ENCODE measurements around the gene LRP5. TPM values are rescaled to one million over a fixed set of nuclear protein-coding genes. Genes with fewer than 3 reads are reported as not detected.

LRP5 gene
- polyA plus RNA-seq, 3 donors, result 30.4 to 55.7 (median 54.6) TPM

DNA sequence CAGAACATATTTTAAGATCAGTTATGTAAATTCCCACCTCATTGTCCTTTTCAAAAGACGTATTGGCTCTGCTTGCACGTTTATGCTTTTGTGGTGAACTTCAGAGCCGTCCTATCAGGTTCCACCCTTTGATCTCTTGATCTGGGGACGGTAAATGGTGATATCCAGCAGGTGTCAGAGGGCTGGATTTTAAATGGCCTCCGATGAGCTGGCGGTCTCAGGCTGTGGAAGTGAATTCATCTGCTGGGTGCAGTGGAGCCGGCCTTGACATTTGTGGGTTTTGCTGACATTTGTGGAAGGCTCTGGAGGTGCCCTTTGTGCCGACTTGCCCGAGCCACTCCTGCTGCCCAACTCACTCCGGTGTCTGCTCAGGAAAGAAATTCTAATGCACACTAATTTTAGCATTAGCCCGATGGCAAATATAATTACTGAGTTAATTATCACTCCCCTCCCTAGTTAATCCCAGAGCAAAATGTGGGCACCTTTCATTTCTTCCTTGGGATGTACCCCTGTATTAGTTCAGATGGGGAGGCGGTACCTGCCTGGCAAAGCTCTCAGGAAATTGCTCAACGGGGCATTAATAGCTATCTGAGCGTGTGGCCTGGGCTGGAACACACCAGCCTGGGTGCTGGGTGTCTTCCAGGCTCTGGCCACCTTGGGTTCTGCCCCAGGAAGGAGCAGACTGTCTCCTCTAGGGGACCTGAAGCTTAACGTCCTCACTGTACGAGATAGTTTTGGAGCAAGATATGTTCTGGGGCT lies 9.1 kb downstream of the LRP5 start:
- no peak for DNase-seq (ENCODE audit: extremely low read depth in 1 of 11, low read depth in 9 of 11, low spot score in 4 of 11)

DNA sequence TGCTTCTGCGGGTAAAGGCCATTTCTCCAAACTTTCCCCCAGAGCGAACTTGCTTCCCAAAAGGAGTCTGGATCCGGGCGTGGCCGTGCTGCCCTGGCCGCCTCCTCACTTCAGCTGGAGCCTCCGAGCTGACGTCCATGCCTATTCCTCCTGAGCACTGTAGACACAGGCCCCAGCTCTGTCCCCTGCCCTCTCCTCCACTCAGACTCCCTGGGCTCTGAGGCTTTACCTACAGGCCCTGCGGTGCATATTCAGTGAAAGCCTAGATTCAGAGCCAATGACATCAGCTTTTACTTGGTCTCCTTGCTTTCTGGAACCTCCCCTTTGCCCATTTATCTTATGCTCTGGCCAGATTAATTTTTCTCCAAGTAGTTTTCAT lies 9.7 kb downstream of the LRP5 start:
- DNase-seq (ENCODE audit: extremely low read depth in 1 of 11, low read depth in 9 of 11, low spot score in 4 of 11), result no peak

DNA sequence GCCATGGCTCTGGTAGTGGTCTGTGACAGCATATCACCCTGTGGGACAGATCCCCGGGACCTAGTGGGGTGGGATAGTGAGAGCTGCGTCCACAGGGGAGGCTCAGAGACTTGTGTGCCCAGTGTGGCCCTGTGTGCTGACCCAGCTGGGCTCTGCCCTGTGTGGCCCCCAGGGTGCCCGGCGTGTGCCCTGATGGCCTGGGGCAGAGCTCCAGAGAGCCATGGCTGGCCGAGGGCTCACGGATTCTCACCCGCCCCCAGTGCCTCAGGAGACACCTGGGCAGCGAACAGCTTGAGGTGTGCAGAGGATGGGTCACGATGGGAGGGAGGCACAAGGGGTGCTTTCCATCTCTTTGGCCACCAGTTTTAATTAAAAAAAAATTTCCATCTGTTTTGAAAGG lies 11.8 kb downstream of the LRP5 start:
- DNase-seq (ENCODE audit: extremely low read depth in 1 of 11, low read depth in 9 of 11, low spot score in 4 of 11), result no peak

DNA sequence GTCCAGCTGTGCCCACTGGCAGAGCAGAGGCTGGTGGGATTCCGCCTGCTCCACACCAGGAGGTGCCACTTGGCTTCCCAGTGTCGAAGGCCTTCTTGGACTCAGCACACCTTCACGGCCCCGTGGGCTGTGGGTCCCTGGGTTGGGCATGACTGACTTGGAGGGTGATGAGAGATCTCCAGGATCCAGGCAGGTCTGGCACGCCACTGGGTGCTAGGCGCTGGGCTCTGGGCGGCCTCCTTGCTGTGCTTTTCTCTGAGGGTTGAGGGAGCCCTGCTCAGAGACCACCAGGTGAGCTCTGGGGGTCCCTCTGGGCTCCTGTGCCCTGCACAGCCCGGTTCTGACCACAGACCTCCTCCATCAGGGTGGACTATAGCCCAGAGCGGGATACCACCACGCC lies 12.3 kb downstream of the LRP5 start:
- DNase-seq (ENCODE audit: extremely low read depth in 1 of 11, low read depth in 9 of 11, low spot score in 4 of 11), result no peak

DNA sequence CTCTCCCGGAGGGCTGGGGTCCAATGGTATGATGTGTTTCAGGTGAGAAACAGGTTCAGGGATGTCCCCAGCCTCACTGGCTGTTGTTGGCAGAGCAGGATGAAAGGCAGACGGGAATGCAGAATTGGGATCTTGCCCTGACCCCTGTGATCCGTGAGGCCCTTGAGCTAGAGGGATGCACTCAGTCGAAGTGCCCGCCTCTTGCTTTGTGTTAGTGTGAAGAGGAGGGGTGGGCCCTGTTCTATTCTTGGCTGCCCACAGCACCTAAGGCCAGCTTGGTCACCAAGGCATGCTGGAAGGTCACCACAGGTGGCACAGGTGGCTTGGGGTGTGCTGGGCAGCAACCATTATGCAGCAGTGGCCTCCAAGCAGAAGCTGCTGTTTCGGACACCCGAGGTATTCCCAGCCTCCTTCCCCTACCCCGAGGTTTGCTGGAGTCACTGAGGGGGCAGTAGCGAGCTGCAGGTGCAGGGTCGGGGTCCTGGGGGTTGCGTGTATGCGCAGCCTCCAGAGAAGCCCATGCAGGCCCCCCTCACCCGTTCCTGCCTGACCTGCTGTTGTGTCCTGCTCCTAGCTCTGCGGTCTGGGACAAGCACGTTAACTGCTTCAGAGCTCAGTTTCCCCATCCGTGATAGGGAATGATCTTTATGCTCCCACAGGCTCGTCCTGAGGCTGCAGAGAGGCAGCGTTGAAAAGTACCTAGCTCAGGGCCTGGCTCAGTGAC lies 13.0 kb downstream of the LRP5 start:
- DNase-seq (ENCODE audit: extremely low read depth in 1 of 11, low read depth in 9 of 11, low spot score in 4 of 11), result no peak

DNA sequence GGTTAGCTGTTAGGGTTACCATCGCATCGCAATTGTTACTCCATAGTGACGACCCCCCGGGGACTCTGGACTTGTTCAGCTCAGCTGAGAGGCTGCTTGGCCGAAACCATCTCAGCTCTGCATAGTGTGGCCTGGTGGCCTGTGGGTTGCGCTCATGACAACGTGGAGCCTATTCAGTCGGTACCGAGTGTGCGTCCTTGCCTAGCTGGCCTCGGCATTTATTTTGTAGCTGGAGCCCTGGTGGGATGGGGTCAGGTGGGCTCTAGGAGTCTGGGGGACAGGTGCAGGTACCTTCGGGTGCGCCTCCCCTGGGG lies 13.5 kb downstream of the LRP5 start:
- no peak for DNase-seq (ENCODE audit: extremely low read depth in 1 of 11, low read depth in 9 of 11, low spot score in 4 of 11)

DNA sequence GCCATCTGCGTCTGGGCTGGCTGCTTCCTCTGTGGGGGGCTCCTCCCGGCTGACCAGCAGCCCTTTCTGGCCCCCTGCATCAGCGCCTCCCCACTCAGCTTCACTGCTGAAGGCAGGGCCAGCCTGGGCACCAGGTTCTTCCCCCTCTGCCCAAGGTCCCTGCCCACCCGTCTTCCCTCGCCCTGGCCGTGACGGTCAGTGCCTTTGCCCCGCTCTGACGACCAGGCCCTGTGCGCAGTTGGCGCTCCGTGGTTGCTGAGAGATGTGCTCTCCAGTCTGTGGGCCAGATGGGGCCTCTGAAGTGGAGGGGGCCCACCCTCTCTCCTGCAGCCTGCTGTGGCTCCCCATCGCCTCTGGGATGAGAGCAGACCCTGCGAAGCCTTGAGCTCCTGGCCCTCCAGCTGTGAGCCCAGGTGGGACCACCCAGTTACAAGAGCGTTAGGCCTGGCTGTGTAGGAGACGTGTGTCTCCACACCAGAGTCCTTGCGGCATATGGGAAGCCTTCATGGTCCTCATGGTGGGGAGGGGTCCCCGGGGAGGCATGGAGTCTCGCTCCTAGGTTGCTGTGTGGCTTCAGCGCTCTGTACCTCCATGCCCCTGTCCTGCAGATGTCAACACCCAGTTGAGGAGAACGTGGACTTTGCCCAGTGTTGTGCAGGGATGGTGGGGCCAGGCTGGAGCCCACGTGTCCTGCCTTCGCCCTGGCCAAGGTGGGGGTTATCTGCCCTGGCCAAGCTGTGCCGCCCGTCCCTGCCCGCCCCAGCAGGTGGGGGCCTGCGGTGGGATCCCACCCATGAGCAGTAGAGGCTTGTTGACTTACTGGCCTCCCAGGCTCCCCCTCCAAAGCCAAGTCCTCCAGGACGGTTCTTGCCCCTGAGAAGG lies 14.2 kb downstream of the LRP5 start:
- DNase-seq (ENCODE audit: extremely low read depth in 1 of 11, low read depth in 9 of 11, low spot score in 4 of 11), result no peak

DNA sequence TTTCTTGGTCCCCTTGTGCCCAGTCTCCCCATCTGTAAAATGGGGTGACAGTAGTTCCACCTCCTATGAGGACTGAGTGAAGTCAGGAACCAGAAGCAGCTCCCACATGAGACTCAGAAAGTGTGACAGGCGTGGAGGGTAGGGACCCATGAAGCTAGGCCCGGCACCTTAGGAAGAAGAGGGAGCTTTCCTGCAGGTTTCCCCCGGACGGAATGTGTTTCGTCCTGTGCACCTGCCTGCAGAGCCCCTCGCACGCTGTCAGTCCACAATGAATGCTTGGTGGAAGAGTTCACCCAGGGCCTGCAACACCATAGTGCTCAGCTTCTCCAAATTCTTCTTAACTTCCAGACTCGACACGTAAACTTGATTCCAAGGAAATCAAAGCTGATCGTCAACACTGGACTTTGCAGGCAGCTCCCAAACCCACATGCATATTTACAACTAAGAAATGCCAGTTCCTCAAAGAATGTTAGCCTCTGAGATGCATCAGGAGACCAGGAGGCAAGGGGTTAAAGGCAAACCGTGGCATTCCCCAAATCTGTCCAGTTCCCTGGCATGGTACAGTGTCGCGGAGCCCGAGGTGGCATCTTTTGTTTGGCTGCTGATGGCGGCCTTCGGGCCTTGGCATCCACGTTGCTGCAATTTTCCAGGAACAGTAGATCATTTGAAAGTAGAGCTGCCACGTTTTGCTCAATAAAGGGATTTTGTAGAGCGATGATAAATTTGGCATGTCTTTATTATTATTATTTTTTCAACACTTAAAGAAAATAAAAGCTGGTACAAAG lies 15.4 kb downstream of the LRP5 start:
- DNase-seq (ENCODE audit: extremely low read depth in 1 of 11, low read depth in 9 of 11, low spot score in 4 of 11), result no peak

DNA sequence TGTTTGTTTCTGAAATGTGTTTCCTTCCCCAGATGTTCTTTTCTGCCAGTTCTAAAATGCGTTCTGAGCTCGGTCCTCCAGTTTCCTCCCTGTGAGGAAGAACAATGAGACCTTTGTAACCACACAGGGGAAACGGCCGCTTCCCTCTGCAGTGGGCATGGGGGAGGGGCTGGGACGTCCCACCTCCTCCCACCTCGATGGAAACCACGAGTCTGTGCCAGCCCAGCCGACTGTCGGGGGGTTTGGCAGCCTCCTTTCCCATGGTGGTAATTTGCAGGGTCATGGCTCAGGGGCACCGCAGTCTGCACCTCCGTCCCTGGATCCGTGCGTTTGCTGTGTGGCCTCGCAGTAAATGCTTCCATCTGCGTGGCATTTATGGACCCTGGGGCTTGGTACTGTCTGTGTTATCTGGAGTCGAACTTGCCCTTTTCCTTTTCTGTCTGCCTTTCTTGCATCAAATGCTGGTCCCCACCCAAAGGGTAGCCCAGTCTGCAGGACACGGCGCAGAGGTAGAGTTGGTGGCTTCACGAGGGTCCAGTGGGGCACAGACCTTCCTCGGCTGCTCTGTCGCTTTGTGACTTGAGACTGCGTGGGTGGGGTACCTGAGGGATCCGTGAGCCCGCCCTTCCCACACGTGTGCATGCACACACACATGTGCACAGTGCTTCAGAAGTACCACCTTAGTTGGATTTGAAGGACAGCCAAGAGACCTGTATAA lies 16.1 kb downstream of the LRP5 start:
- DNase-seq (ENCODE audit: extremely low read depth in 1 of 11, low read depth in 9 of 11, low spot score in 4 of 11), result peak in 1 of 11 donors; percentile 74

DNA sequence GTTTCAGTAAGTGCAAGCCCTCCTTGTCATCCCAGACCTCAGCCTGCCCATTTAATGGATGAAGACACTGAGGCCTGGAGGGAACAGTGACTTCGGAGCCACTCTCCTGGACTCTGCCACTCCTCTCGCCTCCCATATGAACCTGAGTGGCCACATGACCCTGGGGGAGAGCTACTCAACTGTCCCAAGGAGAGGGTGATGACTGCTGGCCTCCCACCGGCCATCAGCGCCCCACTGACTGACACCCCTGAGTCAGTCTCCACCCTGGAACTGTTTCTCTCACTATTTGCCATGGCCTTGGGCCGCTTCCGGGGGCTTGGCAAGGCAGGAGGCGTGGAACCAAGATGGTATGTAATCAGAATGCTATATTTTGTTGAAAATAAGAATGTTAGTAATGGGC lies 17.1 kb downstream of the LRP5 start:
- DNase-seq (ENCODE audit: extremely low read depth in 1 of 11, low read depth in 9 of 11, low spot score in 4 of 11), result no peak

DNA sequence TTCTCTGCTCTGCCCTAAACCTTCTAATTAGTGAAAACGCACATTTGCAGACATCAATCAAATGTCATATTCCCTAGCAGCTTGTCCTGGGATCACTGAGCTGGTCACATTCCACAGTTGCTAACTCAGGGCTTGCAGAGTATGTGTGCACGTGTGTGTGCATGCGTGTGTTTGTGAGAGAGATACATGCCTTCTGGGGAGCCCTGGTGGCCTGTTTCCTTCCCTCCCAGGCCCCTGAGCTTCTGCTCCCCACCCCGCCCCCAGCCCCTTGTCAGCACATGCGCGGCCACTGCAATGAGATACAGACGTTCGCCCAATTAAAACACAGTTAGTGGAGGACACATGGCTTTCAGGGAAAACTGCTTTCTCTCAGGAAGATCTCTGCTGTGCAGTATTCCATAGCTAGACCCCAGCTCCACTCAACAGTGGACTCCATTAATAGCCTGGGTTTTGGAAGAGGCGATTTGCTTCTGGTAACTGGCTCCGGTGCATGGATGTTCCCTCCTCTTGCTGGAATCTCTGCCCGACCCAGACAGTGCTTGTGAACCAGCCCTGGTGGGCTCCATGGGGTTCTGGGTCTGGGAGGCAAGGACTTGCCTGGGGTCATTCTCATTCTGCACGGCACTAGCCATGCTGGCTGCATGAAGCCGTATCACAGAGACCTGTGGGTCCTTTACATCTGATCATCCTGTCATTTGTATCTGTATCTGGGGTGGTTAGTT lies 17.7 kb downstream of the LRP5 start:
- peak in 1 of 11 donors; percentile 63 for DNase-seq (ENCODE audit: extremely low read depth in 1 of 11, low read depth in 9 of 11, low spot score in 4 of 11)

DNA sequence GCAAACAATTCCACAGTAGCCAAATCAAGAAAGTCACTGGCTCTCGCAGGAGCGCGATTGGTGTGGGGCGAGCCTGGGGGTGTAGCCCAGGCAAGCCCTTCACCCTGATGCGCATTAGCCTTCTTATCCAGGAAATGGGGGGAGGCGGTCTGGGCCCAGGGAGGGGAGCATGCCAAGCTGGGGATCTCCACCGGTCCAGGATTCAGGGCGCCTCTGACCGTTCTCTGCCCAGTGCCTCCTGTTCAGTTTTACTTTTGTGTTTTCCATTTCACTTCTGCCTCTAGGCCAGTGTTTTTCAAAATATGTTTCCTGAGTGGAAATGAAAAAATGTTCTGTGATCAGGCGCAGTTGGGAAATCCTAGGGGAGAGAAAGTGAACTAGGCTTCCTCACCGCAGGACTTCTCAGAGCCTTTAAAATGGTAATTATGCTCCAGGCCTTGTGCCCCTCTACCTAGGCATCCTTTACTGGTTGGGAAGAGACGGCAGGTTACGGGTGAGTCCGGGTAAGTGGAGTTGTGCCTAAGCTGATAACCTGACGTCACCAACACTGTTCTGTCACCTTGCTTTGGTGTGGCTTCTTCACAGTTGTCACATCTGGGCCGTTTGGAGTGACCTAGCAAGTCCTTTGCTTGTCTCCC lies 18.4 kb downstream of the LRP5 start:
- DNase-seq (ENCODE audit: extremely low read depth in 1 of 11, low read depth in 9 of 11, low spot score in 4 of 11), result no peak

DNA sequence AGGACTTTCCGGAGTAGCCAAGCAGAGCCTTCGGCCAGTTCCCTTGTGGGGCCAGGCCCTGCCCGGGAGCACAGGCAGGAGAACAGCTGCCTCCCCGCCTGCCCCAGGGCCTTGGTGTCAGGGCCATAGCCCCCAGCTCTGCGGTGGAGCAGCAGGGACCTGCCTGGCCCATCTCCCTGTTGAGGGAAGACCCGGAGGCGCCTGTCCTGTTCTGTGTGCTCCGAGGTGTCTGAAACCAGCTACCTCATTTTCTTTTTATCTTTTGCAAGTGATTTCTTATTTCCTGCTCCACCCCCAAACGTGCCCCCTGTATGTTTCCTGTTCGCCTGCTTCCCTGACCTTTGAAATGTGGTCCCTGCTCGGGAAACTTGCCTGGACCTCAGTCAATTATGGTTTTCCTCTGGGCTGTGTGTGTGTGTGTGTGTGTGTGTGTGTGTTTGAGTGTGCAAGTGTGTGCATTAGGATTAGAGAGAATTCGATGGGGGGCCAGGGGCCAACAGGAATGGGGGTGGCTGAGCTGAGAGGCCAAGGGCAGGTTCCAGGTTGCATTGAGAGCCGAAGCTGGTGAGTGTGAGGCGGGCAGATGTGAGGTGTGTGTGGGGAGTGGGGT lies 19.1 kb downstream of the LRP5 start:
- no peak for DNase-seq (ENCODE audit: extremely low read depth in 1 of 11, low read depth in 9 of 11, low spot score in 4 of 11)

DNA sequence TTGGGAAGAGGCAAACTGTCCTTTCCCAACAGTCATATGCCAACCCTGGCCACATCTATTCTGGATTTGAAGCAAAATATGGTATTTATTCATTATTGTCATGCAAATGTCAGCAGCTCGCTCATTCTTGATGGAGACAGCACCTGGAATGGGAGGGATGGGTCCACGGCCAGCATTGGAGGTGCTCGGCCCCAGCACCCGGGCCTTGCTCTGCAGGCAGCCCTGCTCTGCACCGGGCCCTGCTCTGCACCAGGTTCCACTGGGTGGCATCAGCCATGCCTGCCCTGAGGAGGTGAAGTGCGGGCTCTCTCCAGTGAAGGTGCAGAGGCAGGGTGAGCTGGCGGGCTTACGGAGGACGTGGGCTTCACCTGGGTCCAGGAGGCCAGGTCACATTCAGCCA lies 19.8 kb downstream of the LRP5 start:
- no peak for DNase-seq (ENCODE audit: extremely low read depth in 1 of 11, low read depth in 9 of 11, low spot score in 4 of 11)

DNA sequence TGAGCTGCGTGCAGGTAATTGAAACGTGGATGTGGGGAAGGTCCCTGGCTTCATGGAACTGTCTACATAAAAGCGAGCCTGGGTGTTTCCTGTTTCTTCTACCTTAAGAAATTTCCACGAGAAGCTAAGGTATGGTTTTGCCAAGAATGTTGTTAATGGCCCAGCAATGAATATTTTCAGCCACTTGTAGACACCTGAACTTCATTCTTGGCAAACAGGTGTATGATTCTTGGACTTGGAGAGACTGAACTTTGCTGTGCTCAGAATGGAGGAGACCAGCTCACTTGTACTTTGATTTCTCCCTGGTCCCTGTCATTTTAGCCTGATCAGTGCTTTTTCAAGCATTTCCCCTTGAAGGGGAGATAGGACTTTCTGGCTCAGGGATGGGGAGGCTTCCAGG lies 20.8 kb downstream of the LRP5 start:
- no peak for DNase-seq (ENCODE audit: extremely low read depth in 1 of 11, low read depth in 9 of 11, low spot score in 4 of 11)

DNA sequence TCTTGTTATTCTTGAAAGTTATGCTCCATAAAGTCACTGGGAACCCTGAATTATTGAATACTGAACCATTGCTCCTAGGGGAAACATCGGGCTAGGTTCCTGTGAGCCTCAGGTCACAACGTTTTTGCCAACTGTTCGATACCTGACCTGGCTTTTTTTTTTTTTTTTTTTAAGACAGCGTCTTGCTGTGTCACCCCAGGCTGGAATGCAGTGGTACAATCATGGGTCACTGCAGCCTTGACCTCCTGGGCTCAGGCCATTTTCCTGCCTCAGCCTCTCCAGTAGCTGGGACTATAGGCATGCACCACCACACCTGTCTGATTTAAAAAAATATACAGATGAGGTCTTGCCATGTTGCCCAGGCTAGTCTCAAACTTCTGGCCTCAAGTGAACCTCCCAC lies 22.5 kb downstream of the LRP5 start:
- DNase-seq (ENCODE audit: extremely low read depth in 1 of 11, low read depth in 9 of 11, low spot score in 4 of 11), result no peak

DNA sequence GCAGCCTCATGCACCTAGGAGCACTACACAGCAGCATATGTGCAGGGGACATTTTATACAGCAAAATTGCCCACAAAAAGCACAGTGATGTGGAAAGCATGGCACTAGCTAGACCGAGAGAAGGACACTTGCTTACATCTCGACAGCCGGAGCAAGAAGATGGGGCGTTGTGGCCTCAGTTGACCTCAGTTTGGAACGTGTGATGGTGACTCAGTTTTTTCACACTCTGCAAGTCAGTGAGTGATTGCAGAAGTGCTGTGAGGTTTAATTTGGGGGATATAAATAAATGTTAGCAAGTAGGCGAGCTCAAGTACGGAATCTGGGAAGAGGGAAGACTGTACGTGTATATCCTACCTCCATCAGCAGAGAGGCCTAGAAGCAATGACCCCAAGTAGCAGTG lies 23.3 kb downstream of the LRP5 start:
- DNase-seq (ENCODE audit: extremely low read depth in 1 of 11, low read depth in 9 of 11, low spot score in 4 of 11), result no peak

Measured in renal cortex interstitium (tissue), 11 donors.